ENCODE measurements around the gene PRTFDC1.
"Not testable (repeated sequence)": the region's sequence is repeated elsewhere in the genome, so short reads cannot be mapped to it uniquely, and the experiment has no call there.

- not testable (repeated sequence) for TF ChIP-seq FOXA1 (IDR thresholded peaks at IDR 0.05); FOXA1 (CRISPR knock-in tag; IDR thresholded peaks at IDR 0.05); TOE1 (CRISPR knock-in tag; IDR thresholded peaks at IDR 0.05); CTCF (CRISPR knock-in tag; IDR thresholded peaks at IDR 0.05); MTA1 (CRISPR knock-in tag; IDR thresholded peaks at IDR 0.05; ENCODE audit: borderline replicate concordance); NFYB (CRISPR knock-in tag; IDR thresholded peaks at IDR 0.05); GPN1 (CRISPR knock-in tag; IDR thresholded peaks at IDR 0.05; ENCODE audit: borderline replicate concordance); FOXC1 (CRISPR knock-in tag; IDR thresholded peaks at IDR 0.05; ENCODE audit: borderline replicate concordance); IKZF1 (IDR thresholded peaks at IDR 0.05); POLR2A (IDR thresholded peaks at IDR 0.05; ENCODE audit: insufficient read depth in 1 of 2, low read depth in 2 of 2, low read length in 2 of 2); PHB2 (IDR thresholded peaks at IDR 0.05; ENCODE audit: partially characterized antibody); KLF13 (CRISPR knock-in tag; IDR thresholded peaks at IDR 0.05); NR2F2 (IDR thresholded peaks at IDR 0.05; ENCODE audit: borderline replicate concordance, low read depth); POLR2AphosphoS5 (IDR thresholded peaks at IDR 0.05; ENCODE audit: low read depth, low read length)
These were observed 114.6 kb downstream of the PRTFDC1 start for GRCh38 chr10:24837781-24838180.
